HEK293T (cell line): ENCODE measurements around the gene AP2A2.

Source experiments
- CTCF ChIA-PET: fragments of 350-600 bp; formaldehyde crosslinking; extraction: SDS; loops from one replicate; lab custom pipeline; 2021; ENCODE audit warnings: antibody characterized with exemption, inconsistent platforms; lab: Yijun Ruan, JAX
- POLR2A ChIA-PET: fragments of 350-600 bp; formaldehyde crosslinking; extraction: SDS; loops from one replicate; lab custom pipeline; 2020; ENCODE audit warnings: antibody characterized with exemption, inconsistent platforms; lab: Yijun Ruan, JAX
- DNase-seq: peaks from one replicate; pipeline ENCODE4 v3.0.0; 2012; ENCODE audit warnings: mixed read lengths; ENCODE audit errors: extremely low spot score
- ARNT ChIP-seq: fragments of 450-650 bp; IDR thresholded peaks from 2 replicates; pipeline ENCODE4 v1.6.1; 2017; ENCODE audit warnings: mild to moderate bottlenecking
- BHLHE40 ChIP-seq: fragments of 450-650 bp; IDR thresholded peaks from 2 replicates; pipeline ENCODE4 v1.6.1; 2016; ENCODE audit warnings: mild to moderate bottlenecking, moderate library complexity, borderline replicate concordance
- CTBP1 ChIP-seq: fragments of 450-650 bp; IDR thresholded peaks from 2 replicates; pipeline ENCODE4 v1.6.1; 2016; ENCODE audit warnings: borderline replicate concordance
- ELF4 ChIP-seq: fragments of 450-650 bp; IDR thresholded peaks from 2 replicates; pipeline ENCODE4 v1.6.1; 2017; ENCODE audit warnings: antibody characterized with exemption
- FOXA1 ChIP-seq: fragments of 450-650 bp; IDR thresholded peaks from 2 replicates; pipeline ENCODE4 v1.6.1; 2016; ENCODE audit warnings: mild to moderate bottlenecking
- FOXK2 ChIP-seq: fragments of 450-650 bp; IDR thresholded peaks from 2 replicates; pipeline ENCODE4 v1.6.1; 2016; ENCODE audit warnings: mild to moderate bottlenecking
- FOXM1 ChIP-seq: fragments of 450-650 bp; IDR thresholded peaks from 2 replicates; pipeline ENCODE4 v1.6.1; 2017; ENCODE audit warnings: mild to moderate bottlenecking, borderline replicate concordance
- HDGF ChIP-seq: fragments of 450-650 bp; IDR thresholded peaks from 2 replicates; pipeline ENCODE4 v1.6.1; 2017; ENCODE audit warnings: antibody characterized with exemption, borderline replicate concordance
- L3MBTL2 ChIP-seq: fragments of 450-650 bp; conservative IDR thresholded peaks from 2 replicates; pipeline ENCODE4 v1.6.1; 2016; ENCODE audit warnings: mild to moderate bottlenecking
- LEF1 ChIP-seq: fragments of 450-650 bp; IDR thresholded peaks from 2 replicates; pipeline ENCODE4 v1.6.1; 2017; ENCODE audit warnings: mild to moderate bottlenecking, borderline replicate concordance
- NFRKB ChIP-seq: fragments of 450-650 bp; IDR thresholded peaks from 2 replicates; pipeline ENCODE4 v1.6.1; 2016; ENCODE audit warnings: mild to moderate bottlenecking, moderate library complexity
- PKNOX1 ChIP-seq: fragments of 450-650 bp; IDR thresholded peaks from 2 replicates; pipeline ENCODE4 v1.6.1; 2016
- SP1 ChIP-seq: fragments of 450-650 bp; IDR thresholded peaks from 2 replicates; pipeline ENCODE4 v1.6.1; 2017
- SUZ12 ChIP-seq: fragments of 450-650 bp; IDR thresholded peaks from 2 replicates; pipeline ENCODE4 v1.6.1; 2016; ENCODE audit warnings: mild to moderate bottlenecking
- TARDBP ChIP-seq: fragments of 450-650 bp; IDR thresholded peaks from 2 replicates; pipeline ENCODE4 v1.6.1; 2016
- ZNF384 ChIP-seq: fragments of 450-650 bp; IDR thresholded peaks from 2 replicates; pipeline ENCODE4 v1.6.1; 2016

The AP2A2 gene

GRCh38 chr11:995752-996420 lies 70.2 kb downstream of the AP2A2 start:
- ChIA-PET POLR2A (no interaction called here), CTCF (no interaction called here)
- no peak for DNase-seq
- TF ChIP-seq SP1 (no peak), FOXK2 (no peak), FOXM1 (no peak), ELF4 (no peak), SUZ12 (no peak), TARDBP (no peak), NFRKB (no peak), CTBP1 (no peak), LEF1 (no peak), BHLHE40 (no peak), L3MBTL2 (no peak), FOXA1 (no peak)

GRCh38 chr11:996681-997080 lies 71.0 kb downstream of the AP2A2 start:
- DNase-seq, result no peak
- TF ChIP-seq ELF4, result no peak
- TF ChIP-seq ARNT, result no peak
- no peak for TF ChIP-seq LEF1
- TF ChIP-seq PKNOX1, result no peak
- TF ChIP-seq FOXK2, result no peak
- no peak for TF ChIP-seq HDGF
- TF ChIP-seq NFRKB, result no peak
- TF ChIP-seq SP1, result no peak
- TF ChIP-seq BHLHE40, result no peak
- ChIA-PET POLR2A (no interaction called here), CTCF (no interaction called here)

GRCh38 chr11:997907-998306 lies 72.2 kb downstream of the AP2A2 start:
- no peak for TF ChIP-seq HDGF
- TF ChIP-seq LEF1, result no peak
- no peak for TF ChIP-seq FOXK2
- no peak for TF ChIP-seq NFRKB
- no peak for TF ChIP-seq L3MBTL2
- no peak for TF ChIP-seq ARNT
- TF ChIP-seq FOXA1, result no peak
- no peak for DNase-seq
- POLR2A ChIA-PET, result no interaction called here
- CTCF ChIA-PET, result no interaction called here

- CTCF ChIA-PET, result no interaction called here
- POLR2A ChIA-PET, result no interaction called here
- TF ChIP-seq SP1 (no peak), ELF4 (no peak), PKNOX1 (no peak), TARDBP (no peak)
These were observed 73.3 kb downstream of the AP2A2 start for GRCh38 chr11:999009-999408.

GRCh38 chr11:1000357-1001278 lies 74.9 kb downstream of the AP2A2 start:
- ChIA-PET POLR2A (no interaction called here), CTCF (no interaction called here)
- TF ChIP-seq L3MBTL2 (no peak), LEF1 (no peak), PKNOX1 (no peak), ZNF384 (no peak), SUZ12 (no peak)
- DNase-seq, result no peak

More at GRCh38 chr11:999009-999408, 73.3 kb downstream of the AP2A2 start:
- DNase-seq, result no peak

- POLR2A ChIA-PET, result no interaction called here
- no peak for DNase-seq
- CTCF ChIA-PET, result no interaction called here
- TF ChIP-seq TARDBP (no peak), FOXK2 (no peak), PKNOX1 (no peak), ZNF384 (no peak)
These were observed 76.1 kb downstream of the AP2A2 start for GRCh38 chr11:1001617-1002405.
